CD4-positive, CD25-positive, alpha-beta regulatory T cell (primary cell): ENCODE results near the gene HS6ST1. TPM values are rescaled to one million over a fixed set of nuclear protein-coding genes. Genes with fewer than 3 reads are reported as not detected.

Source experiments
- ATAC-seq, 2 donors: fragments of 150-1000 bp; cut with Tn5 transposase; one replicate each; pipeline ENCODE4 v1.10.0; 2021; ENCODE audit warnings: low read depth in 2 of 2, moderate number of reproducible peaks in 2 of 2, moderate library complexity in 1 of 2
- DNase-seq, 3 donors: peaks; one replicate each; pipeline versions ENCODE4 v3.0.0 to v3.0.0-alpha.2; 2012 to 2022; ENCODE audit warnings: mixed read lengths in 1 of 3
- H3K27ac ChIP-seq: one replicate; pipeline ENCODE4 v1.7.0; 2013; ENCODE audit warnings: mild to moderate bottlenecking, low read length; ENCODE audit not compliant: insufficient read depth, poor library complexity, severe bottlenecking
- H3K27me3 ChIP-seq: one replicate; pipeline ENCODE4 v1.7.0; 2013; ENCODE audit warnings: low read length; ENCODE audit not compliant: control insufficient read depth, insufficient read depth
- H3K36me3 ChIP-seq: one replicate; pipeline ENCODE4 v1.7.0; 2013; ENCODE audit warnings: mild to moderate bottlenecking, low read length, moderate library complexity; ENCODE audit not compliant: control insufficient read depth, insufficient read depth
- H3K4me1 ChIP-seq: 2 replicates; pipeline ENCODE4 v1.7.0; 2013; ENCODE audit warnings: mild to moderate bottlenecking, low read length; ENCODE audit not compliant: insufficient read depth, control insufficient read depth, poor library complexity, severe bottlenecking
- H3K4me3 ChIP-seq: one replicate; pipeline ENCODE4 v1.7.0; 2013; ENCODE audit warnings: low read depth, mild to moderate bottlenecking, low read length, moderate library complexity
- H3K9me3 ChIP-seq, 2 experiments: 1 replicate in 1 of 2; 2 replicates in 1 of 2; pipeline ENCODE4 v1.7.0; 2013; ENCODE audit warnings: low read length in 2 of 2, mild to moderate bottlenecking in 1 of 2, moderate library complexity in 1 of 2; ENCODE audit not compliant: control insufficient read depth in 2 of 2
- H3K27ac Mint-ChIP-seq, 3 donors: one replicate each; pipeline ENCODE4 v1.8.0; 2020 to 2022; ENCODE audit warnings: mild to moderate bottlenecking in 3 of 3, mixed read lengths in 3 of 3, moderate library complexity in 2 of 3
- H3K27me3 Mint-ChIP-seq: one replicate; pipeline ENCODE4 v1.8.0; 2022; ENCODE audit warnings: mild to moderate bottlenecking, mixed read lengths
- H3K36me3 Mint-ChIP-seq: one replicate; pipeline ENCODE4 v1.8.0; 2020; ENCODE audit warnings: mixed read lengths
- H3K4me1 Mint-ChIP-seq, 4 donors: one replicate each; pipeline ENCODE4 v1.8.0; 2020 to 2022; ENCODE audit warnings: mixed read lengths in 4 of 4, mild to moderate bottlenecking in 1 of 4
- H3K4me3 Mint-ChIP-seq, 4 donors: one replicate each; pipeline ENCODE4 v1.8.0; 2020 to 2022; ENCODE audit warnings: mild to moderate bottlenecking in 4 of 4, mixed read lengths in 4 of 4, moderate library complexity in 3 of 4
- H3K9me3 Mint-ChIP-seq, 7 donors: one replicate each; pipeline ENCODE4 v1.8.0; 2020 to 2022; ENCODE audit warnings: mixed read lengths in 7 of 7, mild to moderate bottlenecking in 3 of 7, moderate library complexity in 2 of 7
- polyA plus RNA-seq, 4 donors: library from polyadenylated mRNA; unstranded; fragments of 300-500 nt; fragmentation: Illumina TruSeq; gene quantifications; one replicate each; pipeline ENCODE4 v1.2.3, GENCODE V29; 2021
- total RNA-seq: library from RNA; stranded (reverse); gene quantifications from one replicate; pipeline ENCODE4 v1.2.3, GENCODE V29; 2022

HS6ST1 gene
- total RNA-seq, result 7.6 TPM
- 1 to 10 TPM; 1.1 to 1.8 (median 1.3) TPM for polyA plus RNA-seq

- H3K4me1 Mint-ChIP-seq, result peaks cover 0 to 48% (median 23%) of the 10 kb centered on the region in 4 donors
- H3K36me3 ChIP-seq, result no peaks in the 10 kb centered on the region
- no peak within 1 kb of the TSS for H3K27ac Mint-ChIP-seq
- H3K4me3 ChIP-seq, result peak within 1 kb of the TSS; percentile 18
- H3K27me3 Mint-ChIP-seq, result peaks cover 18% of the 10 kb centered on the region
- H3K36me3 Mint-ChIP-seq, result no peaks in the 10 kb centered on the region
- H3K9me3 ChIP-seq, result no peaks in the 10 kb centered on the region
- H3K4me3 Mint-ChIP-seq, result peak within 1 kb of the TSS; percentile 81 to 92 (median 87)
- DNase-seq (peak; percentile 81 to 86 (median 84)), ATAC-seq (peak; percentile 83 to 84)
- H3K4me1 ChIP-seq, result peaks cover 43% of the 10 kb centered on the region
- no peaks in the 10 kb centered on the region for H3K27me3 ChIP-seq
- H3K27ac ChIP-seq, result no peak within 1 kb of the TSS
- H3K9me3 Mint-ChIP-seq, result no peaks in the 10 kb centered on the region
Measured at GRCh38 chr2:128318776-128319464, at the start of gene HS6ST1. Gene HS6ST1 (minus strand): TSS chr2:128318868. CDS start chr2:128318563, 305 bp downstream.

GRCh38 chr2:128367601-128368359 lies 49.1 kb upstream of the HS6ST1 start:
- Histone ChIP-seq H3K4me3 (no peak overlapping the region), H3K27ac (no peak overlapping the region), H3K27me3 (no peaks in the 10 kb centered on the region), H3K36me3 (no peaks in the 10 kb centered on the region), H3K4me1 (no peaks in the 10 kb centered on the region), H3K9me3 (no peaks in the 10 kb centered on the region)
- Mint-ChIP-seq H3K27ac (no peak overlapping the region), H3K27me3 (no peaks in the 10 kb centered on the region), H3K4me3 (no peak overlapping the region), H3K4me1 (peaks cover 0 to under 1% (median 0%) of the 10 kb centered on the region in 4 donors), H3K36me3 (no peaks in the 10 kb centered on the region), H3K9me3 (peaks cover 0 to under 1% (median 0%) of the 10 kb centered on the region in 7 donors)
- no peak for ATAC-seq
- DNase-seq, result no peak

- ATAC-seq (no peak), DNase-seq (no peak)
- no peaks in the 10 kb centered on the region for H3K36me3 Mint-ChIP-seq
- H3K4me1 ChIP-seq, result no peaks in the 10 kb centered on the region
- H3K9me3 Mint-ChIP-seq, result peaks cover 0 to 2% (median 0%) of the 10 kb centered on the region in 7 donors
- H3K4me3 Mint-ChIP-seq, result peak overlapping the region in 1 of 4 donors; percentile 47
- no peak overlapping the region for H3K27ac ChIP-seq
- no peak overlapping the region for H3K4me3 ChIP-seq
- H3K27me3 ChIP-seq, result no peaks in the 10 kb centered on the region
- no peak overlapping the region for H3K27ac Mint-ChIP-seq
- H3K36me3 ChIP-seq, result no peaks in the 10 kb centered on the region
- H3K4me1 Mint-ChIP-seq, result no peaks in the 10 kb centered on the region
- no peaks in the 10 kb centered on the region for H3K27me3 Mint-ChIP-seq
- H3K9me3 ChIP-seq, result no peaks in the 10 kb centered on the region
Measured at GRCh38 chr2:128366713-128367511, 48.2 kb upstream of the HS6ST1 start.

- no peaks in the 10 kb centered on the region for H3K36me3 Mint-ChIP-seq
- no peak for DNase-seq
- ATAC-seq, result no peak
- no peaks in the 10 kb centered on the region for H3K4me1 ChIP-seq
- H3K9me3 Mint-ChIP-seq, result peaks cover 0 to 2% (median 0%) of the 10 kb centered on the region in 7 donors
- H3K27me3 Mint-ChIP-seq, result no peaks in the 10 kb centered on the region
- H3K27ac Mint-ChIP-seq, result no peak overlapping the region
- H3K27ac ChIP-seq, result no peak overlapping the region
- H3K4me1 Mint-ChIP-seq, result no peaks in the 10 kb centered on the region
- no peaks in the 10 kb centered on the region for H3K36me3 ChIP-seq
- H3K4me3 ChIP-seq, result no peak overlapping the region
- H3K9me3 ChIP-seq, result no peaks in the 10 kb centered on the region
- H3K27me3 ChIP-seq, result no peaks in the 10 kb centered on the region
- no peak overlapping the region for H3K4me3 Mint-ChIP-seq
Measured at GRCh38 chr2:128365217-128365905, 46.7 kb upstream of the HS6ST1 start.

- Mint-ChIP-seq H3K27ac (no peak overlapping the region), H3K4me3 (no peak overlapping the region), H3K9me3 (peaks cover 0 to 3% (median 0%) of the 10 kb centered on the region in 7 donors), H3K4me1 (no peaks in the 10 kb centered on the region), H3K27me3 (no peaks in the 10 kb centered on the region), H3K36me3 (no peaks in the 10 kb centered on the region)
- Histone ChIP-seq H3K36me3 (no peaks in the 10 kb centered on the region), H3K9me3 (no peaks in the 10 kb centered on the region), H3K27ac (no peak overlapping the region), H3K4me1 (no peaks in the 10 kb centered on the region), H3K27me3 (no peaks in the 10 kb centered on the region), H3K4me3 (no peak overlapping the region)
- ATAC-seq, result no peak
- no peak for DNase-seq
Measured at GRCh38 chr2:128364441-128364911, 45.8 kb upstream of the HS6ST1 start.

GRCh38 chr2:128363934-128364361 lies 45.3 kb upstream of the HS6ST1 start:
- Mint-ChIP-seq H3K4me1 (no peaks in the 10 kb centered on the region), H3K4me3 (no peak overlapping the region), H3K9me3 (peaks cover 0 to 3% (median 0%) of the 10 kb centered on the region in 7 donors), H3K36me3 (no peaks in the 10 kb centered on the region), H3K27ac (no peak overlapping the region), H3K27me3 (no peaks in the 10 kb centered on the region)
- no peaks in the 10 kb centered on the region for H3K4me1 ChIP-seq
- H3K4me3 ChIP-seq, result no peak overlapping the region
- no peaks in the 10 kb centered on the region for H3K9me3 ChIP-seq
- DNase-seq (no peak), ATAC-seq (no peak)
- no peaks in the 10 kb centered on the region for H3K36me3 ChIP-seq
- H3K27me3 ChIP-seq, result no peaks in the 10 kb centered on the region
- no peak overlapping the region for H3K27ac ChIP-seq

- DNase-seq (no peak), ATAC-seq (no peak)
- no peak overlapping the region for H3K27ac Mint-ChIP-seq
- H3K36me3 Mint-ChIP-seq, result no peaks in the 10 kb centered on the region
- Histone ChIP-seq H3K4me1 (no peaks in the 10 kb centered on the region), H3K36me3 (no peaks in the 10 kb centered on the region), H3K9me3 (no peaks in the 10 kb centered on the region), H3K27me3 (no peaks in the 10 kb centered on the region), H3K4me3 (no peak overlapping the region), H3K27ac (no peak overlapping the region)
- no peaks in the 10 kb centered on the region for H3K27me3 Mint-ChIP-seq
- no peaks in the 10 kb centered on the region for H3K4me1 Mint-ChIP-seq
- peaks cover 0 to 3% (median 0%) of the 10 kb centered on the region in 7 donors for H3K9me3 Mint-ChIP-seq
- H3K4me3 Mint-ChIP-seq, result no peak overlapping the region
Measured at GRCh38 chr2:128362889-128363228, 44.2 kb upstream of the HS6ST1 start.
